HG03159 (cell line): ENCODE results near the gene PEAR1.

ENCODE experiments used
- ATAC-seq: cut with Tn5 transposase; IDR thresholded peaks from one replicate; pipeline ENCODE4 v1.9.1; 2021; ENCODE audit warnings: mild to moderate bottlenecking, moderate library complexity; ENCODE audit not compliant: unreplicated experiment

The PEAR1 gene

GRCh38 chr1:156860113-156860627 lies 33.3 kb upstream of the PEAR1 start:
- ATAC-seq = no peak

GRCh38 chr1:156860628-156861423 lies 32.7 kb upstream of the PEAR1 start, which contains the start of gene NTRK1:
Gene NTRK1 (plus strand): TSS chr1:156860865. CDS start chr1:156860935, 70 bp downstream.
- no peak for ATAC-seq

GRCh38 chr1:156862584-156862983 lies 30.9 kb upstream of the PEAR1 start:
- ATAC-seq = no peak

- no peak for ATAC-seq
Measured at GRCh38 chr1:156862997-156863599, 30.4 kb upstream of the PEAR1 start.

GRCh38 chr1:156863631-156864030 lies 29.9 kb upstream of the PEAR1 start:
- no peak for ATAC-seq

- ATAC-seq = no peak
Measured at GRCh38 chr1:156864796-156865195, 28.7 kb upstream of the PEAR1 start.

- ATAC-seq = no peak
Measured at GRCh38 chr1:156865258-156865657, 28.3 kb upstream of the PEAR1 start.

GRCh38 chr1:156865865-156866248 lies 27.7 kb upstream of the PEAR1 start:
- ATAC-seq = no peak

GRCh38 chr1:156866249-156866909 lies 27.1 kb upstream of the PEAR1 start:
- ATAC-seq = no peak

- ATAC-seq = no peak
Measured at GRCh38 chr1:156868341-156868740, 25.2 kb upstream of the PEAR1 start.

GRCh38 chr1:156869455-156869854 lies 24.1 kb upstream of the PEAR1 start:
- no peak for ATAC-seq

- ATAC-seq = no peak
Measured at GRCh38 chr1:156873659-156874058, 19.9 kb upstream of the PEAR1 start.

- ATAC-seq = no peak
Measured at GRCh38 chr1:156874142-156874541, 19.4 kb upstream of the PEAR1 start.

GRCh38 chr1:156874572-156875340 lies 18.8 kb upstream of the PEAR1 start:
- no peak for ATAC-seq

GRCh38 chr1:156875341-156875615 lies 18.2 kb upstream of the PEAR1 start:
- no peak for ATAC-seq

- no peak for ATAC-seq
Measured at GRCh38 chr1:156876281-156876680, 17.2 kb upstream of the PEAR1 start.

GRCh38 chr1:156877433-156878170 lies 15.9 kb upstream of the PEAR1 start:
- ATAC-seq = no peak

- no peak for ATAC-seq
Measured at GRCh38 chr1:156879876-156880275, 13.6 kb upstream of the PEAR1 start.

- no peak for ATAC-seq
Measured at GRCh38 chr1:156880473-156880872, 13.0 kb upstream of the PEAR1 start.

- no peak for ATAC-seq
Measured at GRCh38 chr1:156881101-156881500, 12.4 kb upstream of the PEAR1 start.

GRCh38 chr1:156881663-156882062 lies 11.9 kb upstream of the PEAR1 start:
- no peak for ATAC-seq
